OCI-LY7 (cell line): ENCODE results near the gene GALNT1.

ENCODE experiments used
- EZH2phosphoT487 ChIP-seq: fragments of 200-600 bp; sonication (generic); IDR thresholded peaks from 2 replicates; pipeline ENCODE4 v1.6.1; 2018; ENCODE audit warnings: low read depth, borderline replicate concordance, mild to moderate bottlenecking, mixed run types, antibody characterized with exemption, low read length, moderate library complexity, mixed read lengths
- TF ChIP-seq, protein P1 (sequence below): fragments of 200-600 bp; sonication (generic); conservative IDR thresholded peaks from 2 replicates; pipeline ENCODE4 v1.5.1; 2014; ENCODE audit warnings: mild to moderate bottlenecking, antibody characterized with exemption, low read length, moderate library complexity, mixed read lengths

DNA sequence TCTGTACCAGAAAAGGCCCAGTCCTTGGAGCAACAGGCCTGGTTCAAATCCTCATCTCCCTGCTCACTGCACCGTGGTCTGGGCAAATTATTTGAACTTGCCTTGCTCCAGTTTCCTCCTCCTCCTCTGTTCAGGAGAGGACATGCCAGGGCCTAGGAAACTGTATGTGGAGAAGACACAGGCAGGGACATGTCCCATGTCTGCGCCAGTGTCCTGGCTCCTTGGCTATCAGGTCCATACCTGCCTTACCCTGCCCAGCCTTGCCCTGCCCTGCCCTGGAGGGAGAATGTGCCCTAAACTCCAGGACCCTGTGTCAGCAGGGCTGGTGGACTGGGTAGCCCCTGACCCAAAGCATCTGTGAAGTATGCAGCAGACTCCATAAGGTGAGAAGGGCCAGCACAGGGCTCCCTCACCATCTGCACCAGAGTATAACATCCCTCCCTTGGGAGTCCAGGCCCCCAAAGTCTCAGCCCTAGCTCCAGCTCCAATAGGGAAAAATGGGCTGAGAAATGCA lies 165.3 kb downstream of the GALNT1 start:
- TF ChIP-seq, protein P1, sequence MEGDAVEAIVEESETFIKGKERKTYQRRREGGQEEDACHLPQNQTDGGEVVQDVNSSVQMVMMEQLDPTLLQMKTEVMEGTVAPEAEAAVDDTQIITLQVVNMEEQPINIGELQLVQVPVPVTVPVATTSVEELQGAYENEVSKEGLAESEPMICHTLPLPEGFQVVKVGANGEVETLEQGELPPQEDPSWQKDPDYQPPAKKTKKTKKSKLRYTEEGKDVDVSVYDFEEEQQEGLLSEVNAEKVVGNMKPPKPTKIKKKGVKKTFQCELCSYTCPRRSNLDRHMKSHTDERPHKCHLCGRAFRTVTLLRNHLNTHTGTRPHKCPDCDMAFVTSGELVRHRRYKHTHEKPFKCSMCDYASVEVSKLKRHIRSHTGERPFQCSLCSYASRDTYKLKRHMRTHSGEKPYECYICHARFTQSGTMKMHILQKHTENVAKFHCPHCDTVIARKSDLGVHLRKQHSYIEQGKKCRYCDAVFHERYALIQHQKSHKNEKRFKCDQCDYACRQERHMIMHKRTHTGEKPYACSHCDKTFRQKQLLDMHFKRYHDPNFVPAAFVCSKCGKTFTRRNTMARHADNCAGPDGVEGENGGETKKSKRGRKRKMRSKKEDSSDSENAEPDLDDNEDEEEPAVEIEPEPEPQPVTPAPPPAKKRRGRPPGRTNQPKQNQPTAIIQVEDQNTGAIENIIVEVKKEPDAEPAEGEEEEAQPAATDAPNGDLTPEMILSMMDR = no peak
- no peak for TF ChIP-seq EZH2phosphoT487
